Astrocyte (in vitro differentiated cells and primary cell): ENCODE data around the gene NPS. TPM values are rescaled to one million over a fixed set of nuclear protein-coding genes. Genes with fewer than 3 reads are reported as not detected.

Source experiments
- DNase-seq: peaks from one replicate; pipeline ENCODE4 v3.0.0-alpha.2; 2010; ENCODE audit warnings: low read depth
- FAIRE-seq: peaks from 2 replicates; lab custom pipeline; 2011; peaks lifted over from hg19 to GRCh38; lab: Jason Lieb, UNC
- H2AFZ ChIP-seq: 2 replicates; pipeline ENCODE4 v1.6.0; 2012; ENCODE audit warnings: low read depth, low read length, inconsistent platforms
- H3K27ac ChIP-seq: 2 replicates; pipeline ENCODE4 v1.5.1; 2011; ENCODE audit warnings: low read depth, low read length, inconsistent platforms
- H3K27me3 ChIP-seq: 2 replicates; pipeline ENCODE4 v1.6.0; 2011; ENCODE audit warnings: low read length, inconsistent platforms; ENCODE audit not compliant: insufficient read depth
- H3K36me3 ChIP-seq: 2 replicates; pipeline ENCODE4 v1.5.1; 2011; ENCODE audit warnings: low read length, inconsistent platforms; ENCODE audit not compliant: insufficient read depth
- H3K4me1 ChIP-seq: 2 replicates; pipeline ENCODE4 v1.5.1; 2011; ENCODE audit warnings: low read length, inconsistent platforms; ENCODE audit not compliant: insufficient read depth
- H3K4me2 ChIP-seq: 2 replicates; pipeline ENCODE4 v1.6.0; 2012; ENCODE audit warnings: low read length, inconsistent platforms
- H3K4me3 ChIP-seq: 2 replicates; pipeline ENCODE4 v1.5.1; 2011; ENCODE audit warnings: low read depth, mild to moderate bottlenecking, low read length, inconsistent platforms; ENCODE audit not compliant: insufficient read depth
- H3K79me2 ChIP-seq: 2 replicates; pipeline ENCODE4 v1.6.0; 2012; ENCODE audit warnings: mild to moderate bottlenecking, low read length, inconsistent platforms; ENCODE audit not compliant: insufficient read depth
- H3K9ac ChIP-seq: 2 replicates; pipeline ENCODE4 v1.6.0; 2012; ENCODE audit warnings: mild to moderate bottlenecking, low read length, inconsistent platforms
- H3K9me3 ChIP-seq: 2 replicates; pipeline ENCODE4 v1.5.1; 2012; ENCODE audit warnings: low read depth, mild to moderate bottlenecking, low read length, inconsistent platforms; ENCODE audit not compliant: insufficient read depth
- H4K20me1 ChIP-seq: 2 replicates; pipeline ENCODE4 v1.6.0; 2012; ENCODE audit warnings: low read length, inconsistent platforms; ENCODE audit not compliant: insufficient read depth
- H3K27ac Mint-ChIP-seq: one replicate; pipeline ENCODE4 v1.8.0; 2021; ENCODE audit warnings: mild to moderate bottlenecking, mixed read lengths; ENCODE audit not compliant: unreplicated experiment
- H3K27me3 Mint-ChIP-seq: one replicate; pipeline ENCODE4 v1.8.0; 2021; ENCODE audit warnings: low read depth, mixed read lengths; ENCODE audit not compliant: unreplicated experiment
- H3K36me3 Mint-ChIP-seq: one replicate; pipeline ENCODE4 v1.8.0; 2021; ENCODE audit warnings: low read depth, mixed read lengths; ENCODE audit not compliant: unreplicated experiment
- H3K4me1 Mint-ChIP-seq: one replicate; pipeline ENCODE4 v1.8.0; 2021; ENCODE audit warnings: low read depth, mixed read lengths; ENCODE audit not compliant: unreplicated experiment
- H3K4me3 Mint-ChIP-seq: one replicate; pipeline ENCODE4 v1.8.0; 2021; ENCODE audit warnings: mild to moderate bottlenecking, moderate library complexity, mixed read lengths; ENCODE audit not compliant: unreplicated experiment
- H3K9me3 Mint-ChIP-seq: one replicate; pipeline ENCODE4 v1.8.0; 2021; ENCODE audit warnings: mild to moderate bottlenecking, mixed read lengths; ENCODE audit not compliant: unreplicated experiment
- EZH2 ChIP-seq: IDR thresholded peaks from 2 replicates; pipeline ENCODE4 v1.6.1; 2012; ENCODE audit warnings: mild to moderate bottlenecking, low read length, inconsistent platforms; ENCODE audit not compliant: insufficient read depth
- total RNA-seq: library from RNA; stranded (reverse); gene quantifications from 2 replicates; pipeline ENCODE4 v1.2.1, GENCODE V29; 2021
- TF ChIP-seq, protein P1 (sequence below): IDR thresholded peaks from 2 replicates; pipeline ENCODE4 v1.5.1; 2011; ENCODE audit warnings: low read depth, mild to moderate bottlenecking, inconsistent platforms, low read length, moderate library complexity; ENCODE audit not compliant: insufficient read depth

The NPS gene
- total RNA-seq, 1 donor from 2014 or later: not detected

DNA sequence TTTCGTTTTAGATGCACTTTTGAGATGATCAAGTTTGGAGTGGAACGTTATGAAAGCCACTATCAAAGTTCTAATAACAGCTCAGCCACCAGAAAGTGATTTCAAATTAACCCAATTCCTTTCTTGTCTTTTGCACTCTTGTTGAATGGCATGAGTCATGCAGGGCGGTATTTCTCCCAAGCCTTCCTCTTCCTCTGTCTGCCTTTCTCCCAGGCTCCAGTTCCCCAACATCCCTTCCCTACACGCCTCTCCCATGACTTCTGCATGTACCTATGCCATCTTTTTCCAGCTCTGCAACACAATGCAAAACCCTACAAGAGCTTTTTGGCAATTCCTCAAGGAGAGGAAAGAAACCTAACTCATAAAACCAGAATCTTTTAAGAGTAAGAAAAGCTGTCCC is 21.8 kb upstream of the NPS start:
- Histone ChIP-seq H3K79me2 (no peaks in the 10 kb centered on the region), H3K9me3 (no peaks in the 10 kb centered on the region), H3K36me3 (no peaks in the 10 kb centered on the region), H3K4me3 (no peak overlapping the region), H3K4me1 (no peaks in the 10 kb centered on the region), H2AFZ (no peak overlapping the region), H3K27ac (no peak overlapping the region), H3K4me2 (no peak overlapping the region), H3K27me3 (no peaks in the 10 kb centered on the region), H4K20me1 (no peaks in the 10 kb centered on the region), H3K9ac (no peak overlapping the region)
- DNase-seq: no peak
- H3K9me3 Mint-ChIP-seq: peaks cover 7% of the 10 kb centered on the region
- no peak for FAIRE-seq
- TF ChIP-seq, protein P1, sequence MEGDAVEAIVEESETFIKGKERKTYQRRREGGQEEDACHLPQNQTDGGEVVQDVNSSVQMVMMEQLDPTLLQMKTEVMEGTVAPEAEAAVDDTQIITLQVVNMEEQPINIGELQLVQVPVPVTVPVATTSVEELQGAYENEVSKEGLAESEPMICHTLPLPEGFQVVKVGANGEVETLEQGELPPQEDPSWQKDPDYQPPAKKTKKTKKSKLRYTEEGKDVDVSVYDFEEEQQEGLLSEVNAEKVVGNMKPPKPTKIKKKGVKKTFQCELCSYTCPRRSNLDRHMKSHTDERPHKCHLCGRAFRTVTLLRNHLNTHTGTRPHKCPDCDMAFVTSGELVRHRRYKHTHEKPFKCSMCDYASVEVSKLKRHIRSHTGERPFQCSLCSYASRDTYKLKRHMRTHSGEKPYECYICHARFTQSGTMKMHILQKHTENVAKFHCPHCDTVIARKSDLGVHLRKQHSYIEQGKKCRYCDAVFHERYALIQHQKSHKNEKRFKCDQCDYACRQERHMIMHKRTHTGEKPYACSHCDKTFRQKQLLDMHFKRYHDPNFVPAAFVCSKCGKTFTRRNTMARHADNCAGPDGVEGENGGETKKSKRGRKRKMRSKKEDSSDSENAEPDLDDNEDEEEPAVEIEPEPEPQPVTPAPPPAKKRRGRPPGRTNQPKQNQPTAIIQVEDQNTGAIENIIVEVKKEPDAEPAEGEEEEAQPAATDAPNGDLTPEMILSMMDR: no peak
- TF ChIP-seq EZH2: no peak
- H3K27me3 Mint-ChIP-seq: peaks cover 4% of the 10 kb centered on the region
- no peaks in the 10 kb centered on the region for H3K4me1 Mint-ChIP-seq
- no peak overlapping the region for H3K27ac Mint-ChIP-seq
- H3K4me3 Mint-ChIP-seq: no peak overlapping the region
- no peaks in the 10 kb centered on the region for H3K36me3 Mint-ChIP-seq

DNA sequence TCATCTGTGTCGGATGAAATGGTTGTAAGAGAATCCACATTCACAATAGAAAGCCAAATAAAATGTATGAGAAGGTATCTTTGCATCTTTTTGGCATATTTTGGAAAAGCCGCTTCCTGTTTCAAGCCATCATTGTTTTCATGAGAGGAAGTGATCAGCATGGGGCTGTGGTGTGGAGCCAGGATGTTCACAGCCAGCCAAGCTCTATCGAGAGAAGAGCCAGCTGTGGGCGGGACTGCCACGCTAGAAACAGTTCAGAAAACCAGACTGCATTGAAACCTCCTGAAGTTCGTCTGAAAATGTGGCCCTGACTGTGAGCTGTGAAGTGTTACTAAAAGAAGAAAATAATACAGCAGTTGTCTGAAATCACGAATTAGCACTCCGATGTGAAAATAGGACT is 21.2 kb upstream of the NPS start:
- no peaks in the 10 kb centered on the region for H4K20me1 ChIP-seq
- Mint-ChIP-seq H3K4me3 (no peak overlapping the region), H3K27me3 (peaks cover 4% of the 10 kb centered on the region), H3K36me3 (no peaks in the 10 kb centered on the region), H3K4me1 (no peaks in the 10 kb centered on the region), H3K27ac (no peak overlapping the region), H3K9me3 (peaks cover 7% of the 10 kb centered on the region)
- DNase-seq (no peak), FAIRE-seq (no peak)
- H3K36me3 ChIP-seq: no peaks in the 10 kb centered on the region
- no peak overlapping the region for H3K4me3 ChIP-seq
- H3K27me3 ChIP-seq: no peaks in the 10 kb centered on the region
- H2AFZ ChIP-seq: no peak overlapping the region
- no peak for TF ChIP-seq EZH2
- TF ChIP-seq, protein P1: no peak
- no peaks in the 10 kb centered on the region for H3K4me1 ChIP-seq
- H3K9ac ChIP-seq: no peak overlapping the region
- H3K4me2 ChIP-seq: no peak overlapping the region
- H3K27ac ChIP-seq: no peak overlapping the region
- H3K79me2 ChIP-seq: no peaks in the 10 kb centered on the region
- H3K9me3 ChIP-seq: no peaks in the 10 kb centered on the region

DNA sequence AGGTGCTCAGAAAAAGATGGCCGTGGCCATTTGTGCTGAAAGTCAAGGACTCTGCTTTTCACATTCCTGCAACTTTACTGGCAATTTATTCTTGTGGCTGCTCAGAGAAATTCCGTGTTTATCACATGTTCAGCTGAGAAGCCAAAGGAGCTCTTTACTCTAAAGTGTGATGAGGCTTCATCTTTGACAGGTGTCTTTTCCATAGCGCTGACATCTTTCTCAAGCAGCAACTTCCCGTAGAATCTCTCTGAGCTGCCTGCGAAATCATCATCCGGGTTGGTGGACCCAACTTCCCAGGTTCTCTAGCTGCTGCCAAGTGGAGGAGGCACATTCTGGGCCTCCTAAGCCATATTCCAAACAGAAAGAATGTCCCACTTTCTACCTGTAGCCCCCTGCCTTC is 16.9 kb upstream of the NPS start:
- TF ChIP-seq, protein P1: no peak
- TF ChIP-seq EZH2: no peak
- Histone ChIP-seq H2AFZ (no peak overlapping the region), H3K36me3 (no peaks in the 10 kb centered on the region), H4K20me1 (no peaks in the 10 kb centered on the region), H3K4me2 (no peak overlapping the region), H3K79me2 (no peaks in the 10 kb centered on the region), H3K27ac (no peak overlapping the region), H3K9ac (no peak overlapping the region), H3K4me1 (no peaks in the 10 kb centered on the region), H3K9me3 (no peaks in the 10 kb centered on the region), H3K27me3 (no peaks in the 10 kb centered on the region), H3K4me3 (no peak overlapping the region)
- no peaks in the 10 kb centered on the region for H3K36me3 Mint-ChIP-seq
- no peak overlapping the region for H3K4me3 Mint-ChIP-seq
- peaks cover 11% of the 10 kb centered on the region for H3K27me3 Mint-ChIP-seq
- no peak overlapping the region for H3K27ac Mint-ChIP-seq
- H3K4me1 Mint-ChIP-seq: no peaks in the 10 kb centered on the region
- H3K9me3 Mint-ChIP-seq: peaks cover 2% of the 10 kb centered on the region
- FAIRE-seq (no peak), DNase-seq (no peak)
